Smooth muscle cell (in vitro differentiated cells): ENCODE results near the gene ESYT2. TPM values are rescaled to one million over a fixed set of nuclear protein-coding genes. Genes with fewer than 3 reads are reported as not detected.

Experiments used
- DNase-seq: peaks from one replicate; lab custom pipeline; 2025; ENCODE audit not compliant: unreplicated experiment; lab: John Stamatoyannopoulos, UW
- H2AFZ ChIP-seq: fragments of 200-600 bp; sonication (generic); 2 replicates; pipeline ENCODE4 v1.6.0; 2016; ENCODE audit warnings: antibody characterized with exemption, low read depth, mild to moderate bottlenecking
- H3F3A ChIP-seq: fragments of 200-600 bp; sonication (generic); 2 replicates; pipeline ENCODE4 v1.6.0; 2017; ENCODE audit warnings: antibody characterized with exemption, low read depth
- H3K27ac ChIP-seq: fragments of 200-600 bp; sonication (generic); 2 replicates; pipeline ENCODE4 v1.5.1; 2016; ENCODE audit warnings: low read depth, mild to moderate bottlenecking
- H3K27me3 ChIP-seq: fragments of 200-600 bp; sonication (generic); 2 replicates; pipeline ENCODE4 v1.6.1; 2016; ENCODE audit warnings: low read depth, mild to moderate bottlenecking
- H3K36me3 ChIP-seq: fragments of 200-600 bp; sonication (generic); 2 replicates; pipeline ENCODE4 v1.5.1; 2016; ENCODE audit warnings: low read depth
- H3K4me1 ChIP-seq: fragments of 200-600 bp; sonication (generic); 2 replicates; pipeline ENCODE4 v1.5.1; 2016; ENCODE audit warnings: low read depth
- H3K4me2 ChIP-seq: fragments of 200-600 bp; sonication (generic); 2 replicates; pipeline ENCODE4 v1.6.0; 2016; ENCODE audit warnings: mild to moderate bottlenecking
- H3K4me3 ChIP-seq: fragments of 200-600 bp; sonication (generic); 2 replicates; pipeline ENCODE4 v1.5.1; 2016; ENCODE audit warnings: mild to moderate bottlenecking
- H3K79me2 ChIP-seq: fragments of 200-600 bp; sonication (generic); 2 replicates; pipeline ENCODE4 v1.6.0; 2016; ENCODE audit warnings: low read depth, mild to moderate bottlenecking
- H3K9ac ChIP-seq: fragments of 200-600 bp; sonication (generic); 2 replicates; pipeline ENCODE4 v1.6.0; 2016; ENCODE audit warnings: low read depth
- H3K9me3 ChIP-seq: fragments of 200-600 bp; sonication (generic); replicated peaks from 2 replicates; pipeline ENCODE4 v1.5.1; 2016; ENCODE audit warnings: low read depth
- H4K20me1 ChIP-seq: fragments of 200-600 bp; sonication (generic); 2 replicates; pipeline ENCODE4 v1.6.0; 2016; ENCODE audit warnings: low read depth
- CTCF ChIP-seq: fragments of 200-600 bp; sonication (generic); IDR thresholded peaks from 2 replicates; pipeline ENCODE4 v1.5.1; 2017; ENCODE audit warnings: borderline replicate concordance, mild to moderate bottlenecking, antibody characterized with exemption; ENCODE audit not compliant: insufficient read depth, poor library complexity, severe bottlenecking
- WGBS: methylation state at CpG from one replicate; pipeline ENCODE4 v1.1.7; 2016; ENCODE audit warnings: low lambda C conversion rate; 5-methylcytosine and 5-hydroxymethylcytosine counted together
- polyA plus RNA-seq: library from polyadenylated mRNA; unstranded; fragments of >200 nt; fragmentation: Nextera tagmentation; extraction: Ambion mirVana; gene quantifications from 2 replicates; pipeline ENCODE4 v1.2.1, GENCODE V29; 2016
- total RNA-seq: library from RNA; depleted of rRNA; stranded (reverse); fragments of >200 nt; gene quantifications from 2 replicates; pipeline ENCODE4 v1.2.3, GENCODE V29; 2014

Gene ESYT2
- total and polyA plus RNA-seq, 2 experiments from 2014 or later, result 27.9 to 69.4 TPM

GRCh38 chr7:158759245-158759614 lies 70.1 kb downstream of the ESYT2 start:
- Histone ChIP-seq H3K4me3 (no peak overlapping the region), H3K9ac (no peak overlapping the region), H3K9me3 (no peaks in the 10 kb centered on the region), H3K36me3 (peaks cover 4% of the 10 kb centered on the region), H3K4me1 (no peaks in the 10 kb centered on the region), H3K79me2 (no peaks in the 10 kb centered on the region), H3K27me3 (no peaks in the 10 kb centered on the region), H4K20me1 (peaks cover 10% of the 10 kb centered on the region), H3K27ac (no peak overlapping the region), H3F3A (peaks cover 4% of the 10 kb centered on the region), H2AFZ (no peak overlapping the region), H3K4me2 (no peak overlapping the region)
- no peak for TF ChIP-seq CTCF
- no peak for DNase-seq
- WGBS, result 97% methylated on average over 4 of the region's 4 CpGs

GRCh38 chr7:158758586-158759244 lies 70.6 kb downstream of the ESYT2 start:
- H3K36me3 ChIP-seq, result peaks cover 4% of the 10 kb centered on the region
- no peaks in the 10 kb centered on the region for H3K27me3 ChIP-seq
- no peak for TF ChIP-seq CTCF
- H3K79me2 ChIP-seq, result no peaks in the 10 kb centered on the region
- no peak for DNase-seq
- H3K4me1 ChIP-seq, result no peaks in the 10 kb centered on the region
- no peaks in the 10 kb centered on the region for H3K9me3 ChIP-seq
- H3F3A ChIP-seq, result peaks cover 4% of the 10 kb centered on the region
- H2AFZ ChIP-seq, result no peak overlapping the region
- H3K4me2 ChIP-seq, result no peak overlapping the region
- WGBS, result 96% methylated on average over 16 of the region's 16 CpGs
- H3K9ac ChIP-seq, result no peak overlapping the region
- peaks cover 10% of the 10 kb centered on the region for H4K20me1 ChIP-seq
- no peak overlapping the region for H3K27ac ChIP-seq
- H3K4me3 ChIP-seq, result no peak overlapping the region

GRCh38 chr7:158757404-158757989 lies 71.8 kb downstream of the ESYT2 start:
- peaks cover 4% of the 10 kb centered on the region for H3K36me3 ChIP-seq
- H3K27ac ChIP-seq, result no peak overlapping the region
- peaks cover 4% of the 10 kb centered on the region for H3F3A ChIP-seq
- DNase-seq, result no peak
- no peak overlapping the region for H3K4me2 ChIP-seq
- H3K4me1 ChIP-seq, result no peaks in the 10 kb centered on the region
- H3K27me3 ChIP-seq, result no peaks in the 10 kb centered on the region
- H4K20me1 ChIP-seq, result peaks cover 10% of the 10 kb centered on the region
- TF ChIP-seq CTCF, result no peak
- H3K9me3 ChIP-seq, result no peaks in the 10 kb centered on the region
- 94% methylated on average over 16 of the region's 16 CpGs for WGBS
- H3K9ac ChIP-seq, result no peak overlapping the region
- H3K4me3 ChIP-seq, result no peak overlapping the region
- H3K79me2 ChIP-seq, result no peaks in the 10 kb centered on the region
- H2AFZ ChIP-seq, result no peak overlapping the region
